ENCODE results near the gene SLA2.

- TF ChIP-seq, protein P1, sequence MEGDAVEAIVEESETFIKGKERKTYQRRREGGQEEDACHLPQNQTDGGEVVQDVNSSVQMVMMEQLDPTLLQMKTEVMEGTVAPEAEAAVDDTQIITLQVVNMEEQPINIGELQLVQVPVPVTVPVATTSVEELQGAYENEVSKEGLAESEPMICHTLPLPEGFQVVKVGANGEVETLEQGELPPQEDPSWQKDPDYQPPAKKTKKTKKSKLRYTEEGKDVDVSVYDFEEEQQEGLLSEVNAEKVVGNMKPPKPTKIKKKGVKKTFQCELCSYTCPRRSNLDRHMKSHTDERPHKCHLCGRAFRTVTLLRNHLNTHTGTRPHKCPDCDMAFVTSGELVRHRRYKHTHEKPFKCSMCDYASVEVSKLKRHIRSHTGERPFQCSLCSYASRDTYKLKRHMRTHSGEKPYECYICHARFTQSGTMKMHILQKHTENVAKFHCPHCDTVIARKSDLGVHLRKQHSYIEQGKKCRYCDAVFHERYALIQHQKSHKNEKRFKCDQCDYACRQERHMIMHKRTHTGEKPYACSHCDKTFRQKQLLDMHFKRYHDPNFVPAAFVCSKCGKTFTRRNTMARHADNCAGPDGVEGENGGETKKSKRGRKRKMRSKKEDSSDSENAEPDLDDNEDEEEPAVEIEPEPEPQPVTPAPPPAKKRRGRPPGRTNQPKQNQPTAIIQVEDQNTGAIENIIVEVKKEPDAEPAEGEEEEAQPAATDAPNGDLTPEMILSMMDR (conservative IDR thresholded peaks at IDR 0.05; ENCODE audit: low read depth, low read length), result no peak
- no peak for TF ChIP-seq EZH2 (IDR thresholded peaks at IDR 0.05; ENCODE audit: borderline replicate concordance, low read depth, low read length, poor library complexity, severe bottlenecking)
These were observed 31.0 kb downstream of the SLA2 start for GRCh38 chr20:36614781-36615557.

Measured in A673 (cell line).